RWPE2 (cell line): Measurements from ENCODE around the gene PPP1R15B.

Experiments
- ATAC-seq: fragments of 200-7000 bp; cut with Tn5 transposase; 3 replicates; pipeline ENCODE4 v1.9.1; 2021; ENCODE audit warnings: low read depth
- DNase-seq: peaks from one replicate; pipeline ENCODE4 v3.0.0-alpha.2; 2020; ENCODE audit warnings: low spot score
- H3K27ac ChIP-seq: fragments of 450-650 bp; 2 replicates; pipeline ENCODE4 v1.5.1; 2017; ENCODE audit warnings: mild to moderate bottlenecking; ENCODE audit not compliant: poor library complexity, severe bottlenecking
- H3K27me3 ChIP-seq: fragments of 250-450 bp; sonication (Bioruptor Pico); 2 replicates; pipeline ENCODE4 v1.5.1; 2021; ENCODE audit warnings: mild to moderate bottlenecking, moderate library complexity; ENCODE audit not compliant: insufficient read depth, poor library complexity, severe bottlenecking
- H3K36me3 ChIP-seq: fragments of 250-450 bp; sonication (Bioruptor Pico); 2 replicates; pipeline ENCODE4 v1.5.1; 2020; ENCODE audit warnings: low read depth, mild to moderate bottlenecking, moderate library complexity
- H3K4me1 ChIP-seq: fragments of 250-450 bp; sonication (Bioruptor Pico); 2 replicates; pipeline ENCODE4 v1.5.1; 2021; ENCODE audit warnings: mild to moderate bottlenecking, moderate library complexity; ENCODE audit not compliant: insufficient read depth, poor library complexity, severe bottlenecking
- H3K4me3 ChIP-seq: fragments of 250-450 bp; sonication (Bioruptor Pico); 2 replicates; pipeline ENCODE4 v1.5.1; 2021; ENCODE audit warnings: mild to moderate bottlenecking, moderate library complexity; ENCODE audit not compliant: severe bottlenecking
- H3K9me3 ChIP-seq: fragments of 250-450 bp; sonication (Bioruptor Pico); 2 replicates; pipeline ENCODE4 v1.5.1; 2021; ENCODE audit warnings: mild to moderate bottlenecking, moderate library complexity; ENCODE audit not compliant: severe bottlenecking
- CTCF ChIP-seq: fragments of 450-650 bp; IDR thresholded peaks from one replicate; pipeline ENCODE4 v1.5.1; 2017; ENCODE audit warnings: mild to moderate bottlenecking, moderate library complexity; ENCODE audit not compliant: poor library complexity, severe bottlenecking

PPP1R15B gene

GRCh38 chr1:204448344-204448964 is 36.8 kb upstream of the PPP1R15B start:
- Histone ChIP-seq H3K27ac (peak overlapping the region; percentile 11), H3K9me3 (no peaks in the 10 kb centered on the region), H3K4me1 (peaks cover 17% of the 10 kb centered on the region), H3K27me3 (no peaks in the 10 kb centered on the region), H3K36me3 (0 out of 2 replicates have a peak, but pooled peaks cover 2% of the 10 kb centered on the region), H3K4me3 (no peak overlapping the region)
- ATAC-seq, result peak; percentile 50
- no peak for DNase-seq
- TF ChIP-seq CTCF, result no peak

- H3K4me3 ChIP-seq, result no peak overlapping the region
- DNase-seq (no peak), ATAC-seq (no peak)
- H3K27me3 ChIP-seq, result no peaks in the 10 kb centered on the region
- peaks cover 24% of the 10 kb centered on the region for H3K4me1 ChIP-seq
- H3K27ac ChIP-seq, result no peak overlapping the region
- H3K9me3 ChIP-seq, result no peaks in the 10 kb centered on the region
- peaks cover 6% of the 10 kb centered on the region; the same call in 1 of the 2 replicates for H3K36me3 ChIP-seq
- no peak for TF ChIP-seq CTCF
These were observed 36.1 kb upstream of the PPP1R15B start for GRCh38 chr1:204447736-204448135.

GRCh38 chr1:204447190-204447589 is 35.6 kb upstream of the PPP1R15B start:
- H3K27me3 ChIP-seq, result no peaks in the 10 kb centered on the region
- no peaks in the 10 kb centered on the region for H3K9me3 ChIP-seq
- peaks cover 8% of the 10 kb centered on the region; the same call in 1 of the 2 replicates for H3K36me3 ChIP-seq
- DNase-seq, result no peak
- no peak for TF ChIP-seq CTCF
- no peak overlapping the region for H3K27ac ChIP-seq
- no peak overlapping the region for H3K4me3 ChIP-seq
- H3K4me1 ChIP-seq, result peaks cover 26% of the 10 kb centered on the region
- no peak for ATAC-seq

GRCh38 chr1:204446413-204447111 is 34.9 kb upstream of the PPP1R15B start:
- DNase-seq (no peak), ATAC-seq (no peak)
- no peaks in the 10 kb centered on the region for H3K9me3 ChIP-seq
- no peak overlapping the region for H3K27ac ChIP-seq
- H3K36me3 ChIP-seq, result peaks cover 8% of the 10 kb centered on the region; the same call in 1 of the 2 replicates
- TF ChIP-seq CTCF, result peak; percentile 65
- H3K4me3 ChIP-seq, result no peak overlapping the region
- peaks cover 26% of the 10 kb centered on the region for H3K4me1 ChIP-seq
- H3K27me3 ChIP-seq, result no peaks in the 10 kb centered on the region
